GM23338 (cell line): ENCODE results near the gene PLCH2. TPM values are rescaled to one million over a fixed set of nuclear protein-coding genes. Genes with fewer than 3 reads are reported as not detected.

Experiments used
- ATAC-seq: fragments of 200-7000 bp; cut with Tn5 transposase; 3 replicates; pipeline ENCODE4 v1.9.1; 2020
- DNase-seq: peaks from one replicate; pipeline ENCODE4 v3.0.0-alpha.2; 2015; ENCODE audit warnings: low spot score
- H2AFZ ChIP-seq: fragments of 200-600 bp; sonication (generic); 2 replicates; pipeline ENCODE4 v1.8.0; 2016; ENCODE audit warnings: antibody characterized with exemption, mild to moderate bottlenecking, moderate library complexity
- H3F3A ChIP-seq: fragments of 200-600 bp; sonication (generic); replicated peaks from 2 replicates; pipeline ENCODE4 v1.8.0; 2017; ENCODE audit warnings: antibody characterized with exemption, mixed run types, low read depth
- H3K27ac ChIP-seq: fragments of 200-600 bp; sonication (generic); 2 replicates; pipeline ENCODE4 v1.6.1; 2016; ENCODE audit warnings: low read depth
- H3K27me3 ChIP-seq: fragments of 200-600 bp; sonication (generic); 2 replicates; pipeline ENCODE4 v1.8.0; 2016; ENCODE audit warnings: mild to moderate bottlenecking, mixed run types, moderate library complexity; ENCODE audit not compliant: insufficient read depth
- H3K36me3 ChIP-seq: fragments of 200-600 bp; sonication (generic); 2 replicates; pipeline ENCODE4 v1.8.0; 2016; ENCODE audit warnings: mild to moderate bottlenecking; ENCODE audit not compliant: insufficient read depth
- H3K4me1 ChIP-seq: fragments of 200-600 bp; sonication (generic); 2 replicates; pipeline ENCODE4 v1.8.0; 2016; ENCODE audit warnings: mild to moderate bottlenecking, moderate library complexity; ENCODE audit not compliant: insufficient read depth
- H3K4me2 ChIP-seq: fragments of 200-600 bp; sonication (generic); 2 replicates; pipeline ENCODE4 v1.7.1; 2017; ENCODE audit warnings: mixed run types
- H3K4me3 ChIP-seq: fragments of 200-600 bp; sonication (generic); 2 replicates; pipeline ENCODE4 v1.6.1; 2016; ENCODE audit warnings: mixed run types
- H3K79me2 ChIP-seq: fragments of 200-600 bp; sonication (generic); replicated peaks from 2 replicates; pipeline ENCODE4 v1.8.0; 2017; ENCODE audit warnings: mild to moderate bottlenecking; ENCODE audit not compliant: insufficient read depth
- H3K9me2 ChIP-seq: fragments of 200-600 bp; sonication (generic); 2 replicates; pipeline ENCODE4 v1.8.0; 2017; ENCODE audit not compliant: insufficient read depth
- H4K20me1 ChIP-seq: fragments of 200-600 bp; sonication (generic); replicated peaks from 2 replicates; pipeline ENCODE4 v1.8.0; 2017; ENCODE audit warnings: mild to moderate bottlenecking; ENCODE audit not compliant: insufficient read depth
- H3K27ac Mint-ChIP-seq: 2 replicates; pipeline ENCODE4 v1.8.0; 2020; ENCODE audit warnings: inconsistent platforms, mild to moderate bottlenecking, moderate library complexity, mixed read lengths
- H3K27me3 Mint-ChIP-seq: 3 replicates; pipeline ENCODE4 v1.8.0; 2022; ENCODE audit warnings: low read depth, mild to moderate bottlenecking, moderate library complexity, mixed read lengths, inconsistent platforms; ENCODE audit not compliant: insufficient read depth, poor library complexity
- H3K36me3 Mint-ChIP-seq: 3 replicates; pipeline ENCODE4 v1.8.0; 2021; ENCODE audit warnings: low read depth, mild to moderate bottlenecking, inconsistent platforms, moderate library complexity, mixed read lengths
- H3K4me1 Mint-ChIP-seq: 3 replicates; pipeline ENCODE4 v1.8.0; 2020; ENCODE audit warnings: mild to moderate bottlenecking, inconsistent platforms, mixed read lengths
- H3K4me3 Mint-ChIP-seq: 3 replicates; pipeline ENCODE4 v1.8.0; 2021; ENCODE audit warnings: moderate library complexity, mild to moderate bottlenecking, inconsistent platforms, mixed read lengths
- H3K9me3 Mint-ChIP-seq: 3 replicates; pipeline ENCODE4 v1.8.0; 2020; ENCODE audit warnings: moderate library complexity, mild to moderate bottlenecking, inconsistent platforms, mixed read lengths
- CREB1 ChIP-seq: fragments of 250-450 bp; sonication (Bioruptor Pico); IDR thresholded peaks from 2 replicates; pipeline ENCODE4 v1.5.0; 2020; ENCODE audit warnings: low read depth, mild to moderate bottlenecking, moderate library complexity
- CTCF ChIP-seq, 2 experiments: fragments of 200-600 bp in 1 of 2; sonication (generic) in 1 of 2; conservative IDR thresholded peaks; 2 replicates each; pipeline versions ENCODE4 v1.5.1 to v1.6.1; 2016 to 2017; ENCODE audit warnings: antibody characterized with exemption in 2 of 2, low read depth in 2 of 2, mild to moderate bottlenecking in 2 of 2, moderate library complexity in 1 of 2
- ETS1 ChIP-seq: IDR thresholded peaks from 2 replicates; pipeline ENCODE4 v1.6.1; 2016; ENCODE audit warnings: antibody characterized with exemption
- EZH2 ChIP-seq: fragments of 200-600 bp; sonication (generic); IDR thresholded peaks from one replicate; pipeline ENCODE4 v1.8.0; 2017; ENCODE audit warnings: antibody characterized with exemption, mild to moderate bottlenecking, low read depth; ENCODE audit not compliant: unreplicated experiment
- JUNB ChIP-seq: IDR thresholded peaks from one replicate; pipeline ENCODE4 v1.6.1; 2016; ENCODE audit warnings: antibody characterized with exemption; ENCODE audit not compliant: unreplicated experiment
- NANOG ChIP-seq: IDR thresholded peaks from 2 replicates; pipeline ENCODE4 v1.6.1; 2016; ENCODE audit warnings: antibody characterized with exemption, borderline replicate concordance
- ZNF331 ChIP-seq: fragments of 250-450 bp; sonication (Bioruptor Pico); IDR thresholded peaks from 2 replicates; pipeline ENCODE4 v1.5.0; 2020; ENCODE audit warnings: low read depth, mild to moderate bottlenecking, moderate library complexity
- ZNF462 ChIP-seq: fragments of 250-450 bp; sonication (Bioruptor Pico); IDR thresholded peaks from 2 replicates; pipeline ENCODE4 v1.5.0; 2020; ENCODE audit warnings: mild to moderate bottlenecking, moderate library complexity
- polyA plus RNA-seq: library from polyadenylated mRNA; unstranded; fragments of >200 nt; fragmentation: Nextera tagmentation; extraction: Ambion mirVana; gene quantifications from 2 replicates; pipeline ENCODE4 v1.2.1, GENCODE V29; 2016
- total RNA-seq: library from RNA; depleted of rRNA; stranded (reverse); fragments of >200 nt; shearing (Covaris generic); gene quantifications from 2 replicates; pipeline ENCODE4 v1.2.3, GENCODE V29; 2014

Gene PLCH2
- total and polyA plus RNA-seq, 2 experiments from 2014 or later = 0.31 TPM; not detected in 1

GRCh38 chr1:2443277-2444137 is 32.6 kb upstream of the PLCH2 start:
- no peak overlapping the region for H3K27ac ChIP-seq
- H2AFZ ChIP-seq = no peak overlapping the region
- H3K4me1 Mint-ChIP-seq = peaks cover 14% of the 10 kb centered on the region
- peak overlapping the region; percentile 48; the same call in 1 of the 2 replicates for H3K4me3 ChIP-seq
- peak; percentile 74 for DNase-seq
- H3K9me3 Mint-ChIP-seq = no peaks in the 10 kb centered on the region
- no peaks in the 10 kb centered on the region for H3K79me2 ChIP-seq
- no peak for TF ChIP-seq ETS1
- TF ChIP-seq NANOG = no peak
- peak in 1 of 2 experiments; percentile 72; a peak in 2 of 4 replicates for TF ChIP-seq CTCF (conservative IDR thresholded peaks at IDR 0.05; ENCODE audit: low read depth in 2 of 2)
- H4K20me1 ChIP-seq = no peaks in the 10 kb centered on the region
- H3K4me2 ChIP-seq = peak overlapping the region; percentile 68; the same call in 1 of the 2 replicates
- no peaks in the 10 kb centered on the region for H3K4me1 ChIP-seq
- peaks cover 9% of the 10 kb centered on the region for H3K27me3 Mint-ChIP-seq
- H3K27me3 ChIP-seq = peaks cover 19% of the 10 kb centered on the region
- no peaks in the 10 kb centered on the region for H3F3A ChIP-seq
- no peaks in the 10 kb centered on the region for H3K9me2 ChIP-seq
- peak; percentile 27 for ATAC-seq
- no peaks in the 10 kb centered on the region for H3K36me3 ChIP-seq
- no peaks in the 10 kb centered on the region for H3K36me3 Mint-ChIP-seq
- no peak overlapping the region for H3K27ac Mint-ChIP-seq
- no peak overlapping the region for H3K4me3 Mint-ChIP-seq

GRCh38 chr1:2444138-2444591 is 31.9 kb upstream of the PLCH2 start:
- Histone ChIP-seq H3K4me2 (peak overlapping the region; percentile 55; the same call in 1 of the 2 replicates), H3F3A (no peaks in the 10 kb centered on the region), H3K27ac (no peak overlapping the region), H3K9me2 (no peaks in the 10 kb centered on the region), H3K4me1 (no peaks in the 10 kb centered on the region), H4K20me1 (no peaks in the 10 kb centered on the region), H2AFZ (no peak overlapping the region), H3K36me3 (no peaks in the 10 kb centered on the region), H3K4me3 (peak overlapping the region; percentile 38; the same call in 1 of the 2 replicates), H3K79me2 (no peaks in the 10 kb centered on the region), H3K27me3 (peaks cover 19% of the 10 kb centered on the region)
- Mint-ChIP-seq H3K4me3 (peak overlapping the region; percentile 45; the same call in 1 of the 3 replicates), H3K27me3 (peaks cover 9% of the 10 kb centered on the region), H3K27ac (no peak overlapping the region), H3K36me3 (no peaks in the 10 kb centered on the region), H3K4me1 (peaks cover 14% of the 10 kb centered on the region), H3K9me3 (no peaks in the 10 kb centered on the region)
- no peak for DNase-seq
- ATAC-seq = no peak
- TF ChIP-seq CREB1 = no peak
- no peak for TF ChIP-seq ZNF462 (CRISPR knock-in tag)
- no peak for TF ChIP-seq EZH2
- TF ChIP-seq ETS1 = no peak
- TF ChIP-seq ZNF331 (CRISPR knock-in tag) = no peak
- TF ChIP-seq JUNB = no peak
- TF ChIP-seq NANOG = no peak
